Measurements from ENCODE around the gene REL. TPM values are rescaled to one million over a fixed set of nuclear protein-coding genes. Genes with fewer than 3 reads are reported as not detected.
A peak's percentile ranks its signal among the peaks of the same experiment; 100 is the strongest.

REL gene
- total RNA-seq, 1 experiment from 2014 or later: 10.2 TPM

- Histone ChIP-seq H3K4me2 (ENCODE audit: low read length) (no peak overlapping the region), H3K9me2 (ENCODE audit: insufficient read depth) (no peaks in the 10 kb centered on the region), H3K9ac (ENCODE audit: low read length) (no peak overlapping the region), H4K20me1 (ENCODE audit: insufficient read depth) (no peaks in the 10 kb centered on the region), H3K9me3 (ENCODE audit: control insufficient read depth in 1 of 2, insufficient read depth in 1 of 2, low read depth in 1 of 2, low read length in 2 of 2) (no peaks in the 10 kb centered on the region), H3K4me3 (replicated peaks in 1 of 2; ENCODE audit: low read depth in 1 of 2, low read length in 2 of 2) (no peak overlapping the region), H3K79me2 (ENCODE audit: insufficient read depth, low read length) (no peaks in the 10 kb centered on the region), H3K4me1 (ENCODE audit: control insufficient read depth in 1 of 2, insufficient read depth in 2 of 2, low read length in 2 of 2) (no peaks in the 10 kb centered on the region), H3K27ac (ENCODE audit: low read depth, low read length) (no peak overlapping the region), H3K27me3 (ENCODE audit: insufficient read depth, low read length) (no peaks in the 10 kb centered on the region), H2AFZ (ENCODE audit: low read depth, low read length, poor library complexity, severe bottlenecking) (no peak overlapping the region), H3K36me3 (ENCODE audit: control insufficient read depth in 1 of 2, insufficient read depth in 2 of 2, low read length in 2 of 2) (no peaks in the 10 kb centered on the region)
- CTCF ChIA-PET: no interaction called here
- ATAC-seq (no peak), DNase-seq (ENCODE audit: low read depth, low spot score) (no peak)
- intact Hi-C loops (cut with micrococcal nuclease): no loop called here
- POLR2A ChIA-PET: no interaction called here
- TF ChIP-seq YY1 (IDR thresholded peaks at IDR 0.05; ENCODE audit: extremely low read depth, insufficient replicate concordance, low read depth, low read length) (peak; percentile 18), CEBPB (IDR thresholded peaks at IDR 0.05; ENCODE audit: low read depth) (no peak)
- RAD21 ChIA-PET (ENCODE audit: low non-redundant PET in 1 of 2, low total read pairs in 2 of 2, uncharacterized antibody in 2 of 2, unreplicated experiment in 2 of 2): no interaction called here
- no TSS peak for BruUV-seq (replicated peaks)
These were observed 83.5 kb downstream of the REL start for GRCh38 chr2:60964651-60965498.

DNA sequence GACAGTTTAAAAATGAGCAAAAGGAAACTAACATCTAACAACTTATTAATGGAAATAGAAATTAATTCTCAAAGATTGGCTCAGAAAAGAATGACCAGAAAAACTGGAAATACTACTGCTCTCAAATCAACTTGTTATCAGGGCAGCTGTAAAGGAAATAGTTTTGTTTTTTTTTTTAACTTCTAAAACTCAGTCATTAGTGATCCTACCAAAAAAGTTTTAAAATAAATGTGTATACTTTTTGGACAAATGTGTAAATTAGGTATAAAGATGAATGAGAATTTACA is 84.1 kb downstream of the REL start:
- H3K79me2 ChIP-seq (ENCODE audit: insufficient read depth, low read length): no peaks in the 10 kb centered on the region
- no TSS peak for BruUV-seq (replicated peaks)
- RAD21 ChIA-PET (ENCODE audit: low non-redundant PET in 1 of 2, low total read pairs in 2 of 2, uncharacterized antibody in 2 of 2, unreplicated experiment in 2 of 2): no interaction called here
- intact Hi-C loops (cut with micrococcal nuclease): no loop called here
- CTCF ChIA-PET: no interaction called here
- H3K9me2 ChIP-seq (ENCODE audit: insufficient read depth): no peaks in the 10 kb centered on the region
- TF ChIP-seq ZFX (IDR thresholded peaks at IDR 0.05): no peak
- TF ChIP-seq, protein P1, sequence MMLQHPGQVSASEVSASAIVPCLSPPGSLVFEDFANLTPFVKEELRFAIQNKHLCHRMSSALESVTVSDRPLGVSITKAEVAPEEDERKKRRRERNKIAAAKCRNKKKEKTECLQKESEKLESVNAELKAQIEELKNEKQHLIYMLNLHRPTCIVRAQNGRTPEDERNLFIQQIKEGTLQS (IDR thresholded peaks at IDR 0.05): no peak
- ATAC-seq: no peak
- H3K4me3 ChIP-seq (replicated peaks in 1 of 2; ENCODE audit: low read depth in 1 of 2, low read length in 2 of 2): no peak overlapping the region
- no peak overlapping the region for H2AFZ ChIP-seq (ENCODE audit: low read depth, low read length, poor library complexity, severe bottlenecking)
- H3K4me1 ChIP-seq (ENCODE audit: control insufficient read depth in 1 of 2, insufficient read depth in 2 of 2, low read length in 2 of 2): no peaks in the 10 kb centered on the region
- H3K9me3 ChIP-seq (ENCODE audit: control insufficient read depth in 1 of 2, insufficient read depth in 1 of 2, low read depth in 1 of 2, low read length in 2 of 2): no peaks in the 10 kb centered on the region
- no peak overlapping the region for H3K4me2 ChIP-seq (ENCODE audit: low read length)
- H3K9ac ChIP-seq (ENCODE audit: low read length): no peak overlapping the region
- no peak overlapping the region for H3K27ac ChIP-seq (ENCODE audit: low read depth, low read length)
- H4K20me1 ChIP-seq (ENCODE audit: insufficient read depth): no peaks in the 10 kb centered on the region
- H3K36me3 ChIP-seq (ENCODE audit: control insufficient read depth in 1 of 2, insufficient read depth in 2 of 2, low read length in 2 of 2): no peaks in the 10 kb centered on the region
- DNase-seq (ENCODE audit: low read depth, low spot score): no peak
- POLR2A ChIA-PET: no interaction called here
- no peaks in the 10 kb centered on the region for H3K27me3 ChIP-seq (ENCODE audit: insufficient read depth, low read length)
